Esophagus (tissue), 2 donors: ENCODE data around the gene SLC7A6. TPM values are rescaled to one million over a fixed set of nuclear protein-coding genes. Genes with fewer than 3 reads are reported as not detected.

Experiments
- H3K27ac ChIP-seq, 2 donors: one replicate each; pipeline ENCODE4 v1.5.1; 2013; ENCODE audit warnings: low read depth in 2 of 2, mild to moderate bottlenecking in 2 of 2, inconsistent platforms in 1 of 2, low read length in 1 of 2, moderate library complexity in 1 of 2
- H3K27me3 ChIP-seq, 2 donors: one replicate each; pipeline ENCODE4 v1.6.1; 2013; ENCODE audit warnings: low read length in 2 of 2, control low read depth in 1 of 2, mild to moderate bottlenecking in 1 of 2; ENCODE audit not compliant: insufficient read depth in 2 of 2, control insufficient read depth in 1 of 2
- H3K36me3 ChIP-seq, 2 donors: one replicate each; pipeline ENCODE4 v1.6.1; 2013; ENCODE audit warnings: low read length in 1 of 2; ENCODE audit not compliant: control insufficient read depth in 2 of 2, insufficient read depth in 2 of 2
- H3K4me1 ChIP-seq, 2 donors: one replicate each; pipeline ENCODE4 v1.6.1; 2013; ENCODE audit warnings: low read length in 1 of 2; ENCODE audit not compliant: control insufficient read depth in 2 of 2, insufficient read depth in 2 of 2
- H3K4me3 ChIP-seq, 2 donors: one replicate each; pipeline ENCODE4 v1.5.1; 2013; ENCODE audit warnings: low read length in 2 of 2, mild to moderate bottlenecking in 2 of 2, low read depth in 1 of 2, moderate library complexity in 1 of 2
- H3K9me3 ChIP-seq, 2 donors: one replicate each; pipeline ENCODE4 v1.6.1; 2013; ENCODE audit warnings: mild to moderate bottlenecking in 2 of 2, low read depth in 1 of 2, low read length in 1 of 2, moderate library complexity in 1 of 2; ENCODE audit not compliant: control insufficient read depth in 2 of 2, insufficient read depth in 1 of 2
- WGBS, 2 donors: extraction: QIAGEN DNeasy Blood & Tissue Kit; methylation state at CpG; one replicate each; pipeline ENCODE4 v1.1.7; 2013; 5-methylcytosine and 5-hydroxymethylcytosine counted together
- polyA plus RNA-seq, 2 donors: library from polyadenylated mRNA; stranded (reverse); fragments of 200-250 nt; gene quantifications; one replicate each; pipeline ENCODE4 v1.2.3, GENCODE V29; 2013
- donor health status: healthy with polysubstance abuse.
- donor health status: Bipolar disorder and iron deficiency.

Gene SLC7A6
- polyA plus RNA-seq, 2 donors, result 4.1 to 4.2 TPM

GRCh38 chr16:68346892-68347480, 82.7 kb downstream of the SLC7A6 start:
- peaks cover 16 to 44% of the 10 kb centered on the region in 2 donors for H3K36me3 ChIP-seq
- H3K27me3 ChIP-seq, result no peaks in the 10 kb centered on the region
- H3K4me1 ChIP-seq, result no peaks in the 10 kb centered on the region
- H3K4me3 ChIP-seq, result no peak overlapping the region
- no peaks in the 10 kb centered on the region for H3K9me3 ChIP-seq
- WGBS, 2 donors, result 78 to 85% methylated on average over 12 of the region's 12 CpGs
- no peak overlapping the region for H3K27ac ChIP-seq

GRCh38 chr16:68347605-68348004, 83.3 kb downstream of the SLC7A6 start:
- no peaks in the 10 kb centered on the region for H3K9me3 ChIP-seq
- no peak overlapping the region for H3K27ac ChIP-seq
- H3K36me3 ChIP-seq, result peaks cover 16 to 43% of the 10 kb centered on the region in 2 donors
- H3K4me1 ChIP-seq, result no peaks in the 10 kb centered on the region
- WGBS, 2 donors, result 82 to 85% methylated on average over 4 of the region's 4 CpGs
- no peak overlapping the region for H3K4me3 ChIP-seq
- no peaks in the 10 kb centered on the region for H3K27me3 ChIP-seq

DNA sequence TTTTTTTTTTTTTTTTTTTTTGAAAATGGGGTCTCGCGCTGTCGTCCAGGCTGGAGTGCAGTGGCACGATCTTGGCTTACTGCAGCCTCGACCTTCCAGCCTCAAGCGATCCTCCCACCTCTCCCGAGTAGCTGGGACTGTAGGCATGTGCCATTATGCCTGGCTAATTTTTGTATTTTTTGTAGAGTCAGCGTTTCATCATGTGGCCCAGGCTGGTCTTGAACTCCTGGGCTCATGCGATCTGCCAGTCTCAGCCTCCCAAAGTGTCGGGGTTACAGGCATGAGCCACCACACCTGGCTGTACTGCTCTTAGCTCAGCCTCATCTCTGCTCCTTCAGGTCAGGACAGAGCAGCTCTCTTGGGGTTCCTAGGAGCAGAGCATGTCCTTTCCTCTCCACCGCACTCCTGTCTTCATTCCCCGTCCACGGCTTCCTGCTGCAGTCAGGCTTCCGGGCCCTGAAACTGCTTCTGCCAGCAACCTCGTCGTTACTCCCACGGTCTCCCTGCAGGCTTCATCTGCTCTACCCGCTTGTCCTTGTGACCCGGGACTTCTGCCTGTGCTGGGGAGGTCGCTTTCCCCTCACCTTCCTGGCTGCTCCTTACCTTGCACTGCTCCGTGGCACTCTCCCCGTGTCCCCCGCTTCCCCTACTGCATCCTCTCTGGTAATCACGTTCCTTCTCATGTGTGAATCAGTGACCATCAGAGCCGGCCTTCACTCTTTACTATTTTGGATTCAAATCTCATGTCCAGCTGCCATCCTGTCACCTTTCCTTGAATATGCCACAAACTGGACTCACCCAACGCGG, 84.5 kb downstream of the SLC7A6 start:
- H3K36me3 ChIP-seq, result peaks cover 10 to 50% of the 10 kb centered on the region in 2 donors
- 91 to 92% methylated on average over 27 of the region's 27 CpGs for WGBS, 2 donors
- no peak overlapping the region for H3K4me3 ChIP-seq
- no peaks in the 10 kb centered on the region for H3K9me3 ChIP-seq
- no peak overlapping the region for H3K27ac ChIP-seq
- H3K27me3 ChIP-seq, result no peaks in the 10 kb centered on the region
- no peaks in the 10 kb centered on the region for H3K4me1 ChIP-seq

DNA sequence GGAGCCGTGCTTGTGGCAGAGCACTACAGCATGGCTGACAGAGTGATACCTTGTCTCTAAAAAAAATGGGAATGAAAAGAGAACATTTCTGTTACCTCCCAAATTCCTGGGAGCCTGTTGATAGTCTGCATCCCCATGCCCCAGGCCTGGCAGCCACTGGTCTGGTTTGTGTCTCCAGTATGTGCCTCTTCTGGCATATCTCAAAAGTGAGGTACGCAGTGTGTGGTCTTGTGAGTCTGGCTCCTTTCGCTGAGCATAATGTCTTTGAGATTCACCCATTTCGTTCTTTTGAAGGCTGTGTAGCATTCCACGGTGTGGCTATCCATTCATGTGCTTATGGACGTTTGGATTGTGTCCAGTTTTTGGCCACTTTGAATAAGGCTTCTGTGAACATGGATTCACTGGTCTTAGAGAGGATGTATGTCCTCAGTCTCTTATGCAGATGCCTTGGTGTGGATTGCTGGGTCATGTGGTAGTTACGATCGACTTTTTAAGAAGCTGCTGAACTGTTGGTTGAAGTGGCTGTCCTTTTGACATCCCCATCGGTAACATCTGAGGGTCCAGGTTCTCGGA, 85.6 kb downstream of the SLC7A6 start:
- Histone ChIP-seq H3K36me3 (peaks cover 13 to 56% of the 10 kb centered on the region in 2 donors), H3K27ac (no peak overlapping the region)
- WGBS, 2 donors, result 94% methylated on average over 10 of the region's 10 CpGs

GRCh38 chr16:68350813-68351350, 86.6 kb downstream of the SLC7A6 start:
- no peak overlapping the region for H3K27ac ChIP-seq
- no peaks in the 10 kb centered on the region for H3K27me3 ChIP-seq
- 91 to 92% methylated on average over 10 of the region's 10 CpGs for WGBS, 2 donors
- peaks cover 13 to 54% of the 10 kb centered on the region in 2 donors for H3K36me3 ChIP-seq
- no peaks in the 10 kb centered on the region for H3K9me3 ChIP-seq
- no peak overlapping the region for H3K4me3 ChIP-seq
- peaks cover 0 to 1% of the 10 kb centered on the region in 2 donors for H3K4me1 ChIP-seq

More for the DNA sequence above, 85.6 kb downstream of the SLC7A6 start:
- Histone ChIP-seq H3K27me3 (no peaks in the 10 kb centered on the region), H3K9me3 (no peaks in the 10 kb centered on the region), H3K4me1 (no peaks in the 10 kb centered on the region), H3K4me3 (no peak overlapping the region)

Other genes starting within 250 kb of the SLC7A6 start
- under 1 TPM in 1 of 2 donors, not detected in 1; 0.04 TPM for gene DPEP2NB, start 248.6 kb upstream of the SLC7A6 start, polyA plus RNA-seq
- gene DDX28, start 241.3 kb upstream of the SLC7A6 start, polyA plus RNA-seq, result 10 to 100 TPM in 1 of 2 donors, 1 to 10 TPM in 1; 4.0 to 13.1 TPM
- gene DUS2, start 241.2 kb upstream of the SLC7A6 start, polyA plus RNA-seq, result 10 to 100 TPM in 1 of 2 donors, 1 to 10 TPM in 1; 6.2 to 11.1 TPM
- 1 to 10 TPM; 4.0 to 5.5 TPM for gene NFATC3, start 179.2 kb upstream of the SLC7A6 start, polyA plus RNA-seq
- gene ESRP2, start 28.4 kb upstream of the SLC7A6 start, polyA plus RNA-seq, result 10 to 100 TPM; 80.5 to 90.5 TPM
- gene PLA2G15, start 19.2 kb upstream of the SLC7A6 start, polyA plus RNA-seq, result 1 to 10 TPM; 3.9 to 5.2 TPM
- gene SLC7A6OS, start 46.4 kb downstream of the SLC7A6 start, polyA plus RNA-seq, result 1 to 10 TPM; 4.4 to 4.9 TPM
- gene PRMT7, start 46.5 kb downstream of the SLC7A6 start, polyA plus RNA-seq, result 10 to 100 TPM; 22.6 to 36.0 TPM
- gene SMPD3, start 184.0 kb downstream of the SLC7A6 start, polyA plus RNA-seq, result 1 to 10 TPM in 1 of 2 donors, under 1 TPM in 1; 0.41 to 4.0 TPM